Measurements from ENCODE around the gene SNX30.

- TF ChIP-seq POLR2A (IDR thresholded peaks at IDR 0.05) (no peak), CTCF (IDR thresholded peaks at IDR 0.05) (no peak)
Measured at GRCh38 chr9:112820881-112821280, 70.3 kb downstream of the SNX30 start.

Data from Peyer's patch (tissue), 4 donors.